PC-9 (cell line): Measurements from ENCODE around the gene FOXA3. TPM values are rescaled to one million over a fixed set of nuclear protein-coding genes. Genes with fewer than 3 reads are reported as not detected.

ENCODE experiments used
- BruUV-seq: library from RNA; stranded (reverse); fragments of 400-500 nt; replicated peaks from 2 replicates; lab custom pipeline; 2021; lab: Mats Ljungman, UMichigan
- CTCF ChIA-PET: fragments of 300-600 bp; sonication (Branson Sonifier 250); formaldehyde crosslinking; loops from one replicate; lab custom pipeline; 2022; ENCODE audit warnings: antibody characterized with exemption; lab: Charles Lee
- POLR2A ChIA-PET: fragments of 300-600 bp; sonication (Branson Sonifier 250); formaldehyde crosslinking; loops from one replicate; lab custom pipeline; 2022; ENCODE audit warnings: antibody characterized with exemption; ENCODE audit not compliant: unreplicated experiment; lab: Charles Lee
- DNase-seq, 2 experiments: peaks; one replicate each; pipeline versions ENCODE4 v3.0.0 to v3.0.0-alpha.2; 2015 to 2022; ENCODE audit warnings: mixed read lengths in 1 of 2
- H2AFZ ChIP-seq: fragments of 200-600 bp; sonication (generic); 2 replicates; pipeline ENCODE4 v1.8.1; 2017; ENCODE audit warnings: antibody characterized with exemption
- H3F3A ChIP-seq: fragments of 200-600 bp; sonication (generic); 2 replicates; pipeline ENCODE4 v1.8.1; 2017; ENCODE audit warnings: antibody characterized with exemption, mild to moderate bottlenecking, low read depth; ENCODE audit not compliant: insufficient read depth
- H3K27ac ChIP-seq: fragments of 200-600 bp; sonication (generic); 2 replicates; pipeline ENCODE4 v1.6.1; 2016; ENCODE audit warnings: mixed run types
- H3K27me3 ChIP-seq: fragments of 200-600 bp; sonication (generic); 2 replicates; pipeline ENCODE4 v1.6.1; 2016; ENCODE audit warnings: low read depth, mixed run types; ENCODE audit not compliant: insufficient read depth
- H3K36me3 ChIP-seq: fragments of 200-600 bp; sonication (generic); 2 replicates; pipeline ENCODE4 v1.6.1; 2016; ENCODE audit warnings: low read depth, mixed run types
- H3K4me1 ChIP-seq: fragments of 200-600 bp; sonication (generic); replicated peaks from 2 replicates; pipeline ENCODE4 v1.6.1; 2016; ENCODE audit warnings: mixed run types; ENCODE audit not compliant: insufficient read depth
- H3K4me2 ChIP-seq: fragments of 200-600 bp; sonication (generic); 2 replicates; pipeline ENCODE4 v1.6.1; 2017; ENCODE audit warnings: mixed run types
- H3K4me3 ChIP-seq: fragments of 200-600 bp; sonication (generic); 2 replicates; pipeline ENCODE4 v1.6.1; 2016; ENCODE audit warnings: mixed run types
- H3K79me2 ChIP-seq: fragments of 200-600 bp; sonication (generic); 2 replicates; pipeline ENCODE4 v1.6.1; 2017; ENCODE audit warnings: low read depth, mixed run types
- H3K9me2 ChIP-seq: fragments of 200-600 bp; sonication (generic); 2 replicates; pipeline ENCODE4 v1.8.1; 2017; ENCODE audit warnings: mild to moderate bottlenecking; ENCODE audit not compliant: insufficient read depth
- H3K9me3 ChIP-seq: fragments of 200-600 bp; sonication (generic); 2 replicates; pipeline ENCODE4 v1.8.1; 2016; ENCODE audit warnings: low read depth; ENCODE audit not compliant: insufficient read depth
- H4K20me1 ChIP-seq: fragments of 200-600 bp; sonication (generic); 2 replicates; pipeline ENCODE4 v1.8.1; 2017; ENCODE audit not compliant: insufficient read depth
- EZH2 ChIP-seq: fragments of 200-600 bp; sonication (generic); IDR thresholded peaks from 2 replicates; pipeline ENCODE4 v1.8.0; 2017; ENCODE audit warnings: antibody characterized with exemption, low read depth
- intact Hi-C: fragments of 100-400 bp; cut with micrococcal nuclease; formaldehyde crosslinking; loops from one replicate; pipeline ENCODE4 v1.10.0; 2022; ENCODE audit not compliant: unreplicated experiment
- total RNA-seq: library from RNA; stranded (reverse); gene quantifications from 2 replicates; pipeline ENCODE4 v1.2.3, GENCODE V29; 2021
- TF ChIP-seq, protein P1 (sequence below): fragments of 200-600 bp; sonication (generic); conservative IDR thresholded peaks from 2 replicates; pipeline ENCODE4 v1.6.1; 2017; ENCODE audit warnings: mixed run types, antibody characterized with exemption, mild to moderate bottlenecking, moderate library complexity

FOXA3 gene
- total RNA-seq, 1 experiment from 2014 or later = not detected

DNA sequence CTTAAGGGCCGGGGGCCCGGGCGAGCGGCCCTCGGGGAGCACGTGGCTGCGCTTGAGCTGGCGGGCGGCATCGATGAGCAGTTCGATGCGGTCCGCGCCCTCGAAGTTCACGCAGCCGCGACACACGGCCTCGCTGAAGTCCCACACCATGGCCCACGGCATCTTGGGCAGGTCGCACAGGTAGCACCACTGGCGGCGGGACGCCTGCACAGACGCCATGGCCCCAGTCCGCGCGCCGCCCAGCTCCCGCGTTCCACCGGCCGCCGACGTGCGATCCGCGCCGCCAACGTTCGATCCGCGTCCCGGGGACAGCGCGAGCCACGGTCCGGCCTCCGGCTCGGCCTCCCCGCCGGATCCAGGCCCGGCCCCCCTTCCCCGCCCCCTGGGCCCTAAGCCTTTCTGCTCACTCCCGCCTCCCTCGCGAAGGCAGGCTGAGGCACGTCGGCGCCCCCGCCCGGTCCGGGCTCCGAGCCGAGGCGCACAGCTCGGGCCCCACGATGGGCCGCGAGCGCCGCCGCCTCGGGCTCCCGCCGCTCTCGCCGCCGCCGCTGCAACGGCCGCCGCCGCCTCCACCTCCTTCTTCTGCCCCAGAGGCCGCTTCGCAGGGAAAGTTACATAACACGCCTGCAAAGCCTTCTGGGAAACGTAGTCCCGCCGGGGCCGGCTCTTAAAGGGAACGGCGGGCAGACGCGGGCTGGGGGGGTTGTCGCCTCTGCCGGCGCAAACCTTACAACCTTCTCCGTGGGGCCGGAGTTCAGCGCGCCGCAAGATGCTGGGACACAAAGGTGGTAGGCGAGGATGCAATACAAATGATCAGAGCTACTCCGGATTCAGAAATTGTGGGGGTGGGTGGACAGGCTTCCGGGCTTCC lies 21.7 kb downstream of the FOXA3 start, which contains the start of gene IRF2BP1:
IRF2BP1 (minus strand) TSS at position 586 of the 871 bp plus-strand sequence; CDS start at position 219, 367 bp downstream.
- Histone ChIP-seq H3K79me2 (peaks cover 23% of the 10 kb centered on the region), H3K4me2 (peak within 1 kb of the TSS; percentile 80), H3K27me3 (no peaks in the 10 kb centered on the region), H3K4me1 (peaks cover 18% of the 10 kb centered on the region), H3K36me3 (no peaks in the 10 kb centered on the region), H3K9me2 (no peaks in the 10 kb centered on the region), H3F3A (peaks cover 44% of the 10 kb centered on the region), H3K4me3 (peak within 1 kb of the TSS; percentile 75), H4K20me1 (peaks cover 32% of the 10 kb centered on the region), H3K27ac (peak within 1 kb of the TSS; percentile 62), H2AFZ (peak within 1 kb of the TSS; percentile 92), H3K9me3 (no peaks in the 10 kb centered on the region)
- TF ChIP-seq, protein P1, sequence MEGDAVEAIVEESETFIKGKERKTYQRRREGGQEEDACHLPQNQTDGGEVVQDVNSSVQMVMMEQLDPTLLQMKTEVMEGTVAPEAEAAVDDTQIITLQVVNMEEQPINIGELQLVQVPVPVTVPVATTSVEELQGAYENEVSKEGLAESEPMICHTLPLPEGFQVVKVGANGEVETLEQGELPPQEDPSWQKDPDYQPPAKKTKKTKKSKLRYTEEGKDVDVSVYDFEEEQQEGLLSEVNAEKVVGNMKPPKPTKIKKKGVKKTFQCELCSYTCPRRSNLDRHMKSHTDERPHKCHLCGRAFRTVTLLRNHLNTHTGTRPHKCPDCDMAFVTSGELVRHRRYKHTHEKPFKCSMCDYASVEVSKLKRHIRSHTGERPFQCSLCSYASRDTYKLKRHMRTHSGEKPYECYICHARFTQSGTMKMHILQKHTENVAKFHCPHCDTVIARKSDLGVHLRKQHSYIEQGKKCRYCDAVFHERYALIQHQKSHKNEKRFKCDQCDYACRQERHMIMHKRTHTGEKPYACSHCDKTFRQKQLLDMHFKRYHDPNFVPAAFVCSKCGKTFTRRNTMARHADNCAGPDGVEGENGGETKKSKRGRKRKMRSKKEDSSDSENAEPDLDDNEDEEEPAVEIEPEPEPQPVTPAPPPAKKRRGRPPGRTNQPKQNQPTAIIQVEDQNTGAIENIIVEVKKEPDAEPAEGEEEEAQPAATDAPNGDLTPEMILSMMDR = no peak
- TF ChIP-seq EZH2 = no peak
- BruUV-seq = no TSS peak
- ChIA-PET POLR2A (interaction anchor here (0.6 to 1.0 kb wide), 2 partner anchors 69 to 169 kb away, joined by 4 to 7 read pairs; no protein-coding TSS in a partner anchor), CTCF (interaction anchor here (0.6 kb wide), 3 partner anchors 66 to 357 kb away, joined by 3 to 12 read pairs (median 5); partner anchors contain the start of gene FBXO46)
- DNase-seq = peak; percentile 88 to 89
- intact Hi-C loops = loop anchor here (1.0 kb wide), 2 partner anchors 22 to 110 kb away; partner anchors contain the start of genes CCDC61 and SYMPK

- POLR2A ChIA-PET = interaction anchor here (0.6 to 1.0 kb wide), 2 partner anchors 70 to 169 kb away, joined by 4 to 7 read pairs; no protein-coding TSS in a partner anchor
Observed at GRCh38 chr19:45886427-45887199, 22.5 kb downstream of the FOXA3 start.

More at GRCh38 chr19:45886427-45887199, 22.5 kb downstream of the FOXA3 start:
- Histone ChIP-seq H3K36me3 (no peaks in the 10 kb centered on the region), H3K9me2 (no peaks in the 10 kb centered on the region), H3K27me3 (no peaks in the 10 kb centered on the region), H2AFZ (peak overlapping the region; percentile 92), H3K4me3 (peak overlapping the region; percentile 75), H3K4me2 (peak overlapping the region; percentile 80), H3F3A (peaks cover 39% of the 10 kb centered on the region), H3K9me3 (no peaks in the 10 kb centered on the region), H3K4me1 (peaks cover 18% of the 10 kb centered on the region), H3K79me2 (peaks cover 23% of the 10 kb centered on the region), H4K20me1 (peaks cover 32% of the 10 kb centered on the region), H3K27ac (peak overlapping the region; percentile 62)
- CTCF ChIA-PET = interaction anchor here (0.6 kb wide), 3 partner anchors 65 to 358 kb away, joined by 3 to 12 read pairs (median 5); partner anchors contain the start of gene FBXO46
- intact Hi-C loops = loop anchor here (1.0 kb wide), 2 partner anchors 23 to 109 kb away; partner anchors contain the start of genes CCDC61 and SYMPK
- TF ChIP-seq EZH2 = no peak
- TF ChIP-seq, protein P1 = 0 out of 2 replicates have a peak, but pooled peaks have one; percentile 2
- BruUV-seq = no TSS peak
- DNase-seq = peak; percentile 85 to 89
